Transverse colon (tissue), 4 donors: ENCODE measurements around the gene KIFC3. TPM values are rescaled to one million over a fixed set of nuclear protein-coding genes. Genes with fewer than 3 reads are reported as not detected.
"Not testable (repeated sequence)": the region's sequence is repeated elsewhere in the genome, so short reads cannot be mapped to it uniquely, and the experiment has no call there.

ENCODE experiments used
- DNase-seq: peaks from one replicate; pipeline ENCODE4 v3.0.0-alpha.2; 2019
- H3K27ac ChIP-seq, 4 donors: fragments of 200-600 bp; sonication (generic); 2 replicates each; pipeline ENCODE4 v1.5.1; 2016 to 2018; ENCODE audit warnings: inconsistent platforms in 4 of 4
- H3K27me3 ChIP-seq: fragments of 200-600 bp; sonication (generic); 2 replicates; pipeline ENCODE4 v1.5.1; 2017; ENCODE audit warnings: inconsistent platforms
- H3K36me3 ChIP-seq, 4 donors: fragments of 200-600 bp; sonication (generic); 2 replicates each; pipeline ENCODE4 v1.5.1; 2017 to 2019; ENCODE audit warnings: inconsistent platforms in 4 of 4
- H3K4me1 ChIP-seq, 4 donors: fragments of 200-600 bp; sonication (generic); 2 replicates each; pipeline ENCODE4 v1.5.1; 2017 to 2020; ENCODE audit warnings: inconsistent platforms in 4 of 4
- H3K4me3 ChIP-seq, 4 donors: fragments of 200-600 bp; sonication (generic); 1 replicate in 1 of 4; 2 replicates in 3 of 4; pipeline versions ENCODE4 v1.5.1 to v1.6.1; 2017 to 2019; ENCODE audit warnings: inconsistent platforms in 4 of 4
- H3K9me3 ChIP-seq, 2 donors: fragments of 200-600 bp; sonication (generic); 2 replicates each; pipeline ENCODE4 v1.5.1; 2017 to 2019; ENCODE audit warnings: inconsistent platforms in 2 of 2
- CTCF ChIP-seq, 5 experiments: fragments of 200-600 bp in 3 of 5; fragments of 450-650 bp in 2 of 5; sonication (generic) in 3 of 5; IDR thresholded peaks; 1 replicate in 2 of 5; 2 replicates in 3 of 5; pipeline ENCODE4 v1.5.1; 2016 to 2017; ENCODE audit warnings: antibody characterized with exemption in 5 of 5, inconsistent platforms in 3 of 5, mild to moderate bottlenecking in 2 of 5, moderate library complexity in 1 of 5
- EP300 ChIP-seq: sonication (generic); formaldehyde crosslinking; IDR thresholded peaks from one replicate; pipeline ENCODE4 v1.6.1; 2017; ENCODE audit warnings: antibody characterized with exemption, low read depth
- POLR2A ChIP-seq: fragments of 450-650 bp; IDR thresholded peaks from one replicate; pipeline ENCODE4 v1.6.1; 2016; ENCODE audit warnings: antibody characterized with exemption, mild to moderate bottlenecking, moderate library complexity
- POLR2AphosphoS5 ChIP-seq, 3 donors: sonication (generic); formaldehyde crosslinking; IDR thresholded peaks; one replicate each; pipeline ENCODE4 v1.6.1; 2016; ENCODE audit warnings: antibody characterized with exemption in 3 of 3
- WGBS, 2 donors: methylation state at CpG; one replicate each; pipeline ENCODE4 v1.1.5; 2018; ENCODE audit warnings: low coverage in 1 of 2; 5-methylcytosine and 5-hydroxymethylcytosine counted together
- in situ Hi-C, 4 donors: fragments of 200-750 bp; cut with MboI; loops; one replicate each; pipeline versions ENCODE4 v1.15.0 to v1.15.1; 2017; ENCODE audit warnings: low sequenced_read_pairs in 3 of 4, low pct_ligation_motif_present in 1 of 4, low pct_unique_long_range_greater_than_20kb in 1 of 4
- intact Hi-C: fragments of 100-400 bp; cut with DNase I; formaldehyde crosslinking; loops from one replicate; pipeline ENCODE4 v1.15.1; 2023; ENCODE audit warnings: low total_unique reads
- total RNA-seq, 4 donors: library from RNA; depleted of rRNA; stranded (reverse); fragments of >200 nt; gene quantifications; one replicate each; pipeline ENCODE4 v1.1.0, GENCODE V29; 2016

Gene KIFC3
- total RNA-seq, 4 donors from 2014 or later: 5.2 to 46.8 (median 13.5) TPM

- in situ Hi-C loops (no loop called here), intact Hi-C loops (no loop called here)
- H3K27ac ChIP-seq: no peak overlapping the region
- TF ChIP-seq EP300 (no peak), CTCF (IDR thresholded peaks at IDR 0.05) (no peak), POLR2AphosphoS5 (IDR thresholded peaks at IDR 0.05) (no peak), POLR2A (no peak)
- no peaks in the 10 kb centered on the region for H3K9me3 ChIP-seq
- no peak overlapping the region for H3K4me3 ChIP-seq
- no peak for DNase-seq
- WGBS, 2 donors: 78 to 87% methylated on average over 4 of the region's 4 CpGs
- no peaks in the 10 kb centered on the region for H3K27me3 ChIP-seq
- no peaks in the 10 kb centered on the region for H3K36me3 ChIP-seq
- H3K4me1 ChIP-seq: peaks cover 0 to 7% (median 0%) of the 10 kb centered on the region in 4 donors
These were observed 19.2 kb downstream of the KIFC3 start for GRCh38 chr16:57783116-57783515.

- intact Hi-C loops, H3K4me3 ChIP-seq, DNase-seq, H3K27ac ChIP-seq, in situ Hi-C loops, H3K4me1 ChIP-seq, H3K36me3 ChIP-seq, H3K27me3 ChIP-seq, H3K9me3 ChIP-seq: not testable (repeated sequence)
- 85 to 91% methylated on average over 4 to 11 of the region's 11 CpGs for WGBS, 2 donors
These were observed 19.7 kb downstream of the KIFC3 start for GRCh38 chr16:57782607-57783055.

GRCh38 chr16:57781741-57782606 is 20.3 kb downstream of the KIFC3 start:
- no peaks in the 10 kb centered on the region for H3K9me3 ChIP-seq
- in situ Hi-C loops (no loop called here), intact Hi-C loops (no loop called here)
- no peak for DNase-seq
- no peak overlapping the region for H3K4me3 ChIP-seq
- H3K36me3 ChIP-seq: no peaks in the 10 kb centered on the region
- TF ChIP-seq POLR2A (no peak), POLR2AphosphoS5 (IDR thresholded peaks at IDR 0.05) (no peak), EP300 (no peak), CTCF (IDR thresholded peaks at IDR 0.05) (no peak)
- H3K4me1 ChIP-seq: peaks cover 0 to 5% (median 0%) of the 10 kb centered on the region in 4 donors
- H3K27me3 ChIP-seq: no peaks in the 10 kb centered on the region
- WGBS, 2 donors: 88 to 93% methylated on average over 7 to 10 of the region's 10 CpGs
- H3K27ac ChIP-seq: no peak overlapping the region

- H3K36me3 ChIP-seq: no peaks in the 10 kb centered on the region
- H3K27ac ChIP-seq: no peak overlapping the region
- WGBS, 2 donors: 92% methylated on average over 1 of the region's 1 CpG; no CpG with 5 or more reads in 1 of the 2 donors
These were observed 20.9 kb downstream of the KIFC3 start for GRCh38 chr16:57781349-57781740.

GRCh38 chr16:57779836-57780235 is 22.5 kb downstream of the KIFC3 start:
- intact Hi-C loops, H3K27me3 ChIP-seq, in situ Hi-C loops, H3K4me1 ChIP-seq, H3K9me3 ChIP-seq, H3K36me3 ChIP-seq, H3K4me3 ChIP-seq, H3K27ac ChIP-seq, DNase-seq: not testable (repeated sequence)
- WGBS, 2 donors: 80 to 89% methylated on average over 5 of the region's 5 CpGs

More at GRCh38 chr16:57781349-57781740, 20.9 kb downstream of the KIFC3 start:
- Histone ChIP-seq H3K27me3 (no peaks in the 10 kb centered on the region), H3K4me3 (no peak overlapping the region), H3K4me1 (no peaks in the 10 kb centered on the region), H3K9me3 (no peaks in the 10 kb centered on the region)
- in situ Hi-C loops (no loop called here), intact Hi-C loops (no loop called here)
- TF ChIP-seq CTCF (IDR thresholded peaks at IDR 0.05): no peak
- TF ChIP-seq POLR2AphosphoS5 (IDR thresholded peaks at IDR 0.05): no peak
- no peak for TF ChIP-seq POLR2A
- TF ChIP-seq EP300: no peak
- DNase-seq: no peak
